GM18907 (cell line): ENCODE measurements around the gene PRADC1.

Source experiments
- ATAC-seq: cut with Tn5 transposase; IDR thresholded peaks from one replicate; pipeline ENCODE4 v1.9.1; 2021; ENCODE audit warnings: mild to moderate bottlenecking, moderate library complexity; ENCODE audit not compliant: unreplicated experiment

Gene PRADC1

DNA sequence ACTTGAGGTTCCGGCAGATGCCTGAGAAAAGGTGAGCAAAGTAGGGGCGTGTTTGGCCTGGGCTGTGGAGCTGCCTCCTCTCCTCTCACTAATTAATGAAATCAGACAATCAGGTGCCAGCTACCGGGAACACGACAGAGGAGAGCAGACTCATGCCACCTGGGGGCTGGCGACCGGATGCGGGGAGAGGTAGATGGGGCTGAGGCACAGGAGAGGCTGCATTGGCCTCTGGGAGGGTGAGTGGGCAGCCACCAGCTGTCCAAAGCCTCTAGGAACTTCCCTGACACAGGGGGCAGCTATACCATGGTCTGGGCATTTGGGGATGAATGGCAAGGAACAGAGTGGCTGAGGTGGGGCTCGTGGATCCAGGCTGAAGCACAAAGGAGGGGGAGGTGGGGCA, 26.2 kb upstream of the PRADC1 start:
- no peak for ATAC-seq

DNA sequence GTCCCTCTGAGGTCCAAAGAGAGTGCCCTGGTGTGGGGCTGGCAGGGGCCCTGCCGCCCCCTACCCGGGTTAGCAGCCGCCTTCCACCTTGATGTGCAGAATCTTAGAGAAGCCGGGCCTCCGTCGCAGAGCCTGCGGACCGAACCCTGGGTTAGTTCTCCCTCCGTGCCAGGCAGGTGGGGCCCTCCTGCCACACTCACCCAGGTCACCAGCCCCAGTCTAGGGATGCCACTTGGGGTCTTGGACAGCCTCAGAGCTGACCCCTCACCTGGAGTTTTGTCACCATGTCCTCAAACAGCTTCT, 25.8 kb upstream of the PRADC1 start:
- ATAC-seq = no peak

DNA sequence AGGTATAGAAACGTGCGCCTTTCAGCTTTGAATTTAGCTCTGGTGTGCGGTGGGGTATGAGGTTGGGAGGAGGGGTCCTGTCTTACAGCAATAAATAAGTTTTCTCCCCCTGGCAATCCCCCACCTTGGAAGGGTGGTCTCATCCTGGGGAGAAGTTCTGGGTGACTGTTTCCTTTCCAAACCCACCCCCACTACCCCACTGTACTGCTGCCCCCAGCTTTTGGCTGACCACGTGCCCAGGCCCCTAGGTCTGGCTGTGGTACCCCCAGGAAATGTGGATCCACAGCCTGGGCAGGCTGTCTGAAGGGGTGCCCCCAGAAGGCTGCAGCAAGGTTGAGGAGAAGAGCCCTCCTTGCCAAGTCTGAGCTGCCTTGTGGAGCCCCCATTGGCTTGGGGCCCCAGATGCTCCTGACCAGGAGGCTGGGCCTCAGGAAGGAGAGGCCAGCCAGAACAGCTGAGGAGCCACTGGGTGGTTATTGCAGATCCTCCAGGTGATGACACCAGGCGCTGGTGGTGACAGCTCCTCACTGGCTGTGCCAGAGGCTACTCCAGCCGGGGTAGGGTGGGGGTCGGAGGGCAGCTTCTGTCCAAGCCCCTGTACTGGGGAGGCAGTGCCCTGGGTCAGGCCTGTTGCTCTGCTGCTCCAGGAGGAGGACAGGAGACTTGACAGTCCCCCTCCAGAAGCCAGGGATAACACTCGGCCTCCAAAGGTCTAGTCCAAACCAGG, 25.3 kb upstream of the PRADC1 start:
- no peak for ATAC-seq

DNA sequence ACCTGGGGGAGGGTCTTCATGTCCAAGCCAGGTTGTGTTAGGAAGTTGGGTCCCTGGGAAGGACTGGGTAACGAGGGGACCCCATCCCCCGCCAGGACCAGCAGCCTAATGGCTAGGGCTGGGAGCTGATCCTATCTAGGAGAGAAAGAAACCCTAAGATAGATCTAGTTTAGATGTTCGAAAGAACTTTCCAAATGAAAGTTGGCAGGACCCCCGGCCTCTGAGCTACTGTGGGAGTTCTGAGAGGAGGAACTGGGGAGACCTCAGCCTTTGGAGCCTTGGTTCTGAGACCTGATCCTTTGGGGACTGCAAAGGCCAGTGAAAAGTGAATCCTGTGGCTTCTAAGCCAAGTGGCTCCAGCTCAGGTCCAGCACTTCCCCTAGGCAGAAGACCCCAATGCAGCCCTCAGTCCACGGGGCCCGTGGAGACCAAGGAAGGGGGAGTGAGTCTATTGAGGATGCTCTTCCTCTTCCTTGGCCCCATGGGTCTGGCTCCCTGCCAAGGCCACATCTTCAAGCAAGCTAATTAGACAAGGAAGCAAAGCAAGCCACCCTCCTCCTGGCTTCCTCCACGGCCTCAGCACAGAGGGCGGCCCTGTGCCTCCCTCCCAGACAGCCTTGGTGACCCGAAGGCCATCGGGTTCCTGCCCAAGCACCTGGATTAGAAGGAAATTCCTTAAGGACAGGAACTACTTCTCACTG, 24.5 kb upstream of the PRADC1 start:
- ATAC-seq = no peak

DNA sequence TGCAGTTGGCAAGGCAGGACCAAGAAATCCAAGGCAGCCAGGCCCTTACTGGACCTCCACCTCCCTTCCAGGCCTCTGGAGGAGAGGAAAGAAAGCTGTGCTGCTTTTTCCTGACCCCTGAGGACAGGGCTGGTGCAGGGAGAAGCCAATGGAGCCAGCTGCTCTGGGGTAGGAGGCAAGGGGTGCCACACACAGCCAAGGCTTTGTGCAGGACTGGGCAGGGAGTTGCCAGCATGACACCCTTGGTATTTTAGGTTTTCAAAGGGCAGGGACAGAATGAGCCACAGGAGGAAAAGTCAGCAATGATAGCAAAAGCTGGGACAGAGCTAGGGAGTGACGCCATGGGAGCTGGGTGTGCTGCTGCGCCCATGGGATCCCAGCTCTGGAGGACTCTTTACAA, 24.0 kb upstream of the PRADC1 start:
- no peak for ATAC-seq

DNA sequence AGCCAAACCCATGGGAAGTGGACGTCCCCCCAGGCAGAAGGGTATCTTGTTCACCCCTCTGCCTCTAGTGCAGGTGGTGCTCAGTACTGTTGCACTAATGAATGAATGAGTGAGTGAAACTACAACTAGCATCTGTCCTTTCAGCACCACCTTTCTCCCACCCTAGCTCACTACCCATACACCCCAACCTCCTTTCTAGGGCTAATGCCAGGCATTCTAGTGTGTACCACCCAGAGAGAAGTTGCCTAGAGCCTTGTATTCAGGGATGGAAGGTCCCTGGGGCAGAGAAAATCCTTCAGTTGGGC, 23.5 kb upstream of the PRADC1 start:
- ATAC-seq = no peak

DNA sequence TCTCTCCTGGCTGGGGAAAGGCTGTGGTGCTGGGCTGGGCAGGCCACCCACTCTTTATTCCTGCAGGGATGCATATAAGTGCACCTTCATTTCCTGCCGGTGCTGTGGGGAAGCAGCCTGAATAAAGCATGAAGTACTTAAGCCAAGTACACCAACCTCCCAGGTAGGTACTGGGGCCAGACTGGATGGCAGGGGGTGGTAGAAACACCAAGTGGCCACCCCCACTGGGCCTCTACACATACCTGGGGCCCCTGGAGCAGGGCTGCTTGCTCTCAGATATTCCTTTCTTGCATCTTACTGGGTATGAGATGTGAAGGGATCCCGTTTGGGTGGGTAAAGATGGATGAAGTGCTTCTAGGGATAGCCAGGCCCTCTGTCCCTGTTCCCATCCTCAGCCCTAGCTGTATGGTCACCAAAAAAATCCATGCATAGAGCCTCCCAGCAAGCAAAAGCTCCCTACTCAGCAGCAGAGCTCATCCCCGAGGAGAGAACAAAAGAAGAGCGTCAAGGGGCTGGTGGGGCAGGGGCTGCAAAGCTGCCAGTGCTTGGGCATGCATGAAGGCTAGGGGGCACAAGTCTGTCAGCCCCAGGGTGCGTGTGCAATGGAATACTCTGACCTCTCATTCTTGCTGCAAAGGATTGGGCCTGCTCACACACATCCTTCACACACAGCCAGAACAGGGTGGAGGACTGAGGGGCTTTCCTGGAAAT, 23.0 kb upstream of the PRADC1 start:
- no peak for ATAC-seq

DNA sequence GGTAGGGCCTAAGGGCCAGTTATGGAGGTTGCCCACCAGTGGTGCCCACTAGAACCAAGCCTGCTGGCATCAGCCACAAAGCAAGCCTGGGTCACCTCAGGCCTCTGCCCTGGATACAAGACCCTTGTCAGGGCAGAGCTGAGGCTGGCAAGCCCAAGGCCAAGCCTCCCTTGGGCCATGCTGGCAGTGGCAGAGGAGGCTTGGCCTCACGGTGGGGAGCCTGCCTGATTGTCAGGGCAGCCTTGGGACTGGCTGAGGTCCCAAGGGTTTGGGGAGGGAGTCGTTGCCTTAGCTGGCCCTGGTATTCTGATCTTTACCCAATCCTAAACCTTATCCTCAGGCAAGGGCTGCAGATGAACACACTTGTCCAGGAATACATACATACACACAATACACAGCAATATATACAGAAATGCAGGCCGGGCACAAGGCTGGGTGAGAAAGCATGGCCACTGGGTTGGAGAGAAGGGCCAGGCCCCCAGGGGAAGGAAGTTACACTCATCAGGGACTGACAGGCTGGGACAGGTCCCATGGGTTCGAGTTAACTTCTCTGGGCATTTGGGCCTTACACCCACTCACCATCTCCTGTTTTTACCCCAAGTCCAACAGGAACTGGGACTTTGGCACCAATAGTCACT, 22.1 kb upstream of the PRADC1 start:
- ATAC-seq = no peak

DNA sequence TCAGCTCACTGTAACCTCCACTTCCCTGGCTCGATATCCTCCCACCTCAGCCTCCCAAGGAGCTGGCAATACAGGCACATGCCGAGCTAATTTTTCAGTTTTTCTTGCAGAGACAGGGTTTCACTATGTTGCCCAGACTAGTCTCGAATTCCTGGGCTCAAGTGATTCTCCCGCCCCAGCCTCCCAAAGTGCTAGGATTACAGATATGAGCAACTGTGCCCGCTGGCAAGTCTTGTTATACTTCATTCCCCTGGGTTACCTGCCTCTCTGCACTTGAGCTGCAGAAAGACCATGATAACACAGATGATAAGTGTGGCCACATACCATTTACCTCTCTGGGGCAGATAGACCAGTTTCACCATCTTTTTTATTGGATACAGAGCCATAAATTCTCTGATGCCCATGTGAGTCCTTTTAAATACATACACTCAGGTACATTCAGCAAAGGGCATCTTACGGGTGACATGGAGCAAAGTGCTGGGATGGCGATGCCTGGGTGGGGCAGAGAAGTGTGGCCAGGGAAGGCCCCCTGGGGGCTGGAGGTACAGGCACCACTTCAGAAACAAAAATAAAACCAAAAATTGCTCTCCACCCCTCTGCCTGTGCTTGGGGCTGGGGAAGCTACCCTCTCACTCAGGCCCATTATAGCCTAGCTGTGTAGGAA, 21.4 kb upstream of the PRADC1 start:
- ATAC-seq = no peak

DNA sequence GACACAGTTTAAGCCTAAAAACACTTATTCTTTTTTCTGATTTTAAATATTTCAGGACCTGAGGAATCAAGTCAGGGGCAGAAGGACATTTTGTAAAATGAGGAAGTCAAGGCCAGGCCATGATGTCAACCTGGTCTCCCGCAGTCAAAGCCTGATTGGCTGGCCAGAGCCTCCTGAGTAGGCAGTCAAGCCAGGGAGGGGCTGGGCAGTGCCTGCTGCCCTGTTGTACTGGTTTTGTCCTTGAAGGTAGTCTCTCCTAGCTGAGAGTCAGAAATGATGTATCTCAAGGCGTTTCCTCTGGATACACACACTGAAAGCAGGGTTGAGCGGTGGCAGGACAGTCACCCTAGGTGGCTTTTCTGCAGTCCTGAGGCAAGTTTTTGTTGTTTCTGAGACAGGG, 20.9 kb upstream of the PRADC1 start:
- no peak for ATAC-seq

DNA sequence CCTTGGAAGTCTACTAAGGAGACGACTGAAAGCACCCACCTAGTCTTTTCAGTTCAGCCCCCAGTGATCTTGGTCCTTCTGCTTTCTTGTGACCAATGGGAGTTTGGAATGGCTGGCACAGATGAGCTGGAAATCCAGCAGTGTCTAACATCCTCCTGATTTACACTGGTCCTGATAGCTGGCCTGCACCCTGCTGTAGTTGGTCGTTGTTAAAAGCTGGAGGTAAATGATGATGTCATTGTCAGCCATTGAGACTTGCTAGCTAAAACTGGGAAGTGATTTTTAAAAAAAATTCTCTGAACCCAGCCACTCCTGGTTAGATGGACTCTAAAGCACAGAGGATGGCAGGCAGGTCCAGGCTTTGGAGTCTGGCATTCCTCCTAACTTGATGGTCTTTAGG, 20.4 kb upstream of the PRADC1 start:
- ATAC-seq = no peak

DNA sequence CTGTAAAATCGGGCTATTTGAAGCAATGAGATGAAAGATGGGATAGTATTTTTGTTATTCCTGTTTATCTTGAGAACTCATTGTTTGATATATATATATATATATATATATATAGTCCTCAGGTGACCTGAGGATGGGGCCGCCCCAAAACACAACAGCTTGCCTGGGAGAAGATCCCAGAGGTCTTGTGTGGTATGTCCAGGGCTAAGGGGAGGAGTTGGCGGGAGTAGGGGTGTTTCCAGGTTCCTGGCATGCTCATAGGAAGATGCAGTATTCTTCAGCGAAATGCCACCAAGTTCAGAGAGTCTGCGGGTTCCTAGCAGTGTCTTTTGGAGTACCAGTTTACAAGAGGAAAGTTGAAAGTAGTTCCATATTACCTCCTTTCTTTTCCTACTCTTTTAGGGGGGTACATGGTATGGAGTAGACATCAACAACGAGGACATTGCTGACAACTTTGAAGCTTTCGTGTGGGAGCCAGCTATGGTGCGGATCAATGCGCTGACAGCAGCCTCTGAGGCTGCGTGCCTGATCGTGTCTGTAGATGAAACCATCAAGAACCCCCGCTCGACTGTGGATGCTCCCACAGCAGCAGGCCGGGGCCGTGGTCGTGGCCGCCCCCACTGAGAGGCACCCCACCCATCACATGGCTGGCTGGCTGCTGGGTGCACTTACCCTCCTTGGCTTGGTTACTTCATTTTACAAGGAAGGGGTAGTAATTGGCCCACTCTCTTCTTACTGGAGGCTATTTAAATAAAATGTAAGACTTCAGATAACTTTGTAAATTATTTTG, 19.4 kb upstream of the PRADC1 start:
- ATAC-seq = no peak

DNA sequence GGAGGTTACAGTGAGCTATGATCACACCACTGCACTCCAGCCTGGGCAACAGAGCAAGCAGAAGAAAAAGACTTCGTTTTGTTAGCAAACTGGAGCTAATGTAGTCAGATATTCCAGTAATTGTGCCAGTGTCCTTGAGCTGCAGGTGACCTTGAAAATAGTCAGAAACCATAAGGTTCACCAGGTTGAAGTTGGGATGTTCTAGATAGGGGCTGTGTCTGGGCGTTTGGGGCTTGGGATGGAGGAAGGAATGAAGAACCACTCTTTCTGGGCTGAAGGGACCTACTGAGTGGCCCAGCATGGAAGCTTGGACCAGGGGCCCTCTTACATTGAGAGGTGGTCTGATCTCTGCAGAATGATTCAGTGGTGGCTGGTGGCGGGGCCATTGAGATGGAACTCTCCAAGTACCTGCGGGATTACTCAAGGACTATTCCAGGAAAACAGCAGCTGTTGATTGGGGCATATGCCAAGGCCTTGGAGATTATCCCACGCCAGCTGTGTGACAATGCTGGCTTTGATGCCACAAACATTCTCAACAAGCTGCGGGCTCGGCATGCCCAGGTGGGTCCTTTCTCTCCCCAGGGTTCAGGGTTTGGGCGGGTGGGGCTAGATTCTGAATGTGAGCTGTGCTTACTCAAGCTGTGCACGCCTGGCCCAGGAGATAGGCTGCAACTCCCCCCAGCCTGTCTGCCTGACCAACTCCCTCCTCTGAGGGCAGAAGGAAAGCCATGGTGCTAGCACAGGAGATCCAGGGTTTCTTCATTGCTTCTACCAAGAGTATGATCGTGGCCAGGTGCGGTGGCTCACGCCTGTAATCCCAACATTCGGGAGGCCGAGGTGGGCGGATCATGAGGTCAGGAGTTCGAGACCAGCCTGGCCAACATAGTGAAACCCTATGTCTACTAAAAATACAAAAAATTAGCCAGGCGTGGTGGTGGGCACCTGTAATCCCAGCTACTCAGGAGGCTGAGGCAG, 18.1 kb upstream of the PRADC1 start:
- no peak for ATAC-seq

DNA sequence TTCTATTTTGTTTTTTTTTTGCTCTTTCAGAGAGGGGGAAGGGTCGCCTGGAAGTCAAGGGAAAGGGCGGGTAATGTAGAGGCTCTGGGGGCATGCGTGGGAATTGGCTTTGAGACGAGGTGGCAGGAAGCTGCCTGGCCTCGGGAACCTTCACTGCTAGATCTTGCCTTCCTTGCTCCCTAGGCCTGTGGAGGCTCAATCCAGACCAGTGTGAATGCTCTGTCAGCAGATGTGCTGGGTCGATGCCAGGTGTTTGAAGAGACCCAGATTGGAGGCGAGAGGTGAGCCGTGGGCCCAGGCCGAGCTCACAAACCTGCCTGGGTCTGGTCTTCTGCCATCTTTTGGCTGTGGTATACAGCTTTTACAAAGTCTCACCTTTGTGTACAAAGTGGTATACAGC, 16.6 kb upstream of the PRADC1 start:
- ATAC-seq = no peak

DNA sequence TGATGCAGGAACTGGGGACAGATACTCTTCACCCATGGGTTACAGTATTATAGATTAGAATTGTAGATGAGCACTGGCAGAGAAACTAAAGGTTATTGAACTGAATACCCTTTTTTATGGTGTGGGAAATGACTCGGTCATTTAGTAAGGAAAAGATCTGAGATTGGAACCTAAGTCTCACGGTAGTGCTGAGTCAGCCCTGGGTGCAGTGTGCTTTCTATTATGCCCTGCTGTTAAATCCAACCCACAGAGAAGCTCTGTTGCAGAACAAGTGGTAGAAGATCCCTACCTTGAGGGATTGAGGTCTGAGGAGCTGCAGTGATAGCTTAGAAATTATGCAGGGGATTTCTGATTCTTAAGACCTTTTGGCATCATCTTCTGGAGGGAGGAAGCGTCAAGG, 13.8 kb upstream of the PRADC1 start:
- ATAC-seq = no peak

DNA sequence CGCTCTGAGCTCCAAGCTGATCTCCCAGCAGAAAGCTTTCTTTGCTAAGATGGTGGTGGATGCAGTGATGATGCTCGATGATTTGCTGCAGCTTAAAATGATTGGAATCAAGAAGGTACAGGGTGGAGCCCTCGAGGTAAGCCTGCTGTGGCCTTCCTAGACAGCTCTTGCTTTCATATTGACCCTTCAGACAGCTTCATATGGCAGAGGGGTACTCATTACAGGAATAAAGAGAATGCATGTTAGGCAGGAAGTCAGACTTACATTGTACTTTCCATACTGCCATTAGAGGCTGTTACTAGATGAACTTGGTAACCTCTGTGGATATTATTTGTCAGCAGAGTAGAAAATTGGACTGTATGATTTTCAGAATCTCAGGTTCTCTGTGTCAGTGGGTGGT, 11.5 kb upstream of the PRADC1 start:
- ATAC-seq = no peak

DNA sequence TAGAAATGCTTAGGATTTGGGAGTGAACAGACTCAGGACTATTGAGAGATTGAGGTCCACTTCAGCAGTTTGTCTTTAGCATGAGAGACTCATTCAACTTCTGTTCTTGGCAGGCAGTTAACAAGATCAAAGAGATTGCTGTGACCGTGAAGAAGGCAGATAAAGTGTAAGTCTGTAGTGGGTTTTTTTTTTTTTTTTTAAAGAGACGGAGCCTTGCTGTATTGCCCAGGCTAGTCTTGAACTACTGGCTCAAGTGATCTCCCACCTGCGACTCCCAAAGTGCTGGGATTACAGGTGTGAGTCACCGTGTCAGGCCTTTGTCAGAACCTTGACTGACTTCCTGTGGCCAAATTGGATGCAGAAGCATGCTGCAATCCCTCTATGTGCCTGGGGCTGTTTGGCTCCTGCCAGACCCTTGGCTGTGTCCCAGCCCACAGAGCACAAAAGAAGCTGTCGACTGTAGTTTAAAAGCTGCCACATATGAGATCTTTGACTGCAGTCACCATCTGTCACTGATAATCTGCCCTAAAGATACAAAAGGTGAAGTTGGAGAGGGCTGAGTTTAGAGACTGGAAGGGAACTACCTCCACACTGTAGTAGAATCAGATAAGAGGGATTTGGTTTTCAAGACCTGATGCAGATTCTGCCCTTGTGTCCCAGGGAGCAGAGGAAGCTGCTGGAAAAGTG, 11.0 kb upstream of the PRADC1 start:
- no peak for ATAC-seq

DNA sequence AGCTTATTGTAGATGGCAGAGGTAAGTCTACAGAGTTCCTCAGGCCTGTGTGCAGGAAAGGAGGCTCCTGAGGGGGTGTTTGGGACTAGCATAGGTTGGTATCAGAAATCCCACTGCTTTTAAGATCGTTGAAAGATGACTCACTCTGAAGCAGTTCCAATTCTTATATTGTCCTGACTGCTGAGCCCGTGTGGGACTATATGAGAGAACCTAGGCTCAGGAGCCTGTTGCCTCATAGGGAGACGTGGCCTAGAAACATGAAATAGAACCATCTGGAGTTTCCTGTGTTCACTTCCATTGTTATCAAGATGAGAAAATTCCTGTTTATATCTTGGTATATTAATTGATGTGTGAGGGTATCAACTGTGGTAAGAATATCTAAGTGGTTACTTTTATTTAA, 6.7 kb upstream of the PRADC1 start:
- ATAC-seq = no peak

DNA sequence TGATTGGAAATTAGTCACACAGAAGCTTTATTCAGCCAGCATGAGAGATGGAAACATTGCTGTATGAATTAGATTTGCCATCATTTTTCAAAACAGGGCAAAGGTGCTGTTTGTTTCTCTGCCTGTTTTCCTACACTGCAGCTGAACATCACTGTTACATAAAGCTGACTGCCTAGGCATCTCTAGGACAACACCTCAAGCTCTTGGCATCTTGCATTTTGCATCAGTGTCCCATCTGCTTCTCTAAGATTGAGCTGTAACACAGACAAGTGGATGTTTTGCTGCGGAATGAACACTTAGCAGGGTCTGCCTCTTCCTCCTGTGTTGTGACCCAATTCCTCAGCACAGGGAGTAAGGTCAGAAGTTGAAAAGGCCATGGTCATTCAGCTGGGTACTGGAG, 5.9 kb upstream of the PRADC1 start:
- ATAC-seq = no peak
